HFFc6 (cell line): ENCODE measurements around the gene TRABD2A. TPM values are rescaled to one million over a fixed set of nuclear protein-coding genes. Genes with fewer than 3 reads are reported as not detected.
"Not testable (repeated sequence)": the region's sequence is repeated elsewhere in the genome, so short reads cannot be mapped to it uniquely, and the experiment has no call there.

Experiments used
- DNase-seq: peaks from one replicate; pipeline ENCODE4 v3.0.0-alpha.2; 2018
- H3K27ac Mint-ChIP-seq: 2 replicates; pipeline ENCODE4 v1.8.0; 2020; ENCODE audit warnings: mild to moderate bottlenecking, mixed read lengths
- H3K27me3 Mint-ChIP-seq: 2 replicates; pipeline ENCODE4 v1.8.0; 2021; ENCODE audit warnings: mild to moderate bottlenecking, moderate library complexity, mixed read lengths; ENCODE audit not compliant: insufficient read depth
- H3K36me3 Mint-ChIP-seq: 2 replicates; pipeline ENCODE4 v1.8.0; 2021; ENCODE audit warnings: low read depth, mixed read lengths
- H3K4me1 Mint-ChIP-seq: 2 replicates; pipeline ENCODE4 v1.8.0; 2020; ENCODE audit warnings: low read depth, mixed read lengths
- H3K4me3 Mint-ChIP-seq: 2 replicates; pipeline ENCODE4 v1.8.0; 2020; ENCODE audit warnings: mild to moderate bottlenecking, moderate library complexity, mixed read lengths
- H3K9me3 Mint-ChIP-seq: 2 replicates; pipeline ENCODE4 v1.8.0; 2020; ENCODE audit warnings: mild to moderate bottlenecking, mixed read lengths
- total RNA-seq, 6 experiments: library from RNA; stranded (reverse); fragmentation: NEBNext Ultra II Directional; extraction: Animal tissue kit (Norgen Biotek cat#: 25700); gene quantifications; 2 replicates in 1 of 6; 3 replicates in 5 of 6; pipeline ENCODE4 v1.2.3, GENCODE V29; 2021
- TF ChIP-seq, protein P1 (sequence below): fragments of 200-600 bp; sonication (generic); IDR thresholded peaks from 2 replicates; pipeline ENCODE4 v1.5.0; 2021; ENCODE audit warnings: antibody characterized with exemption, mild to moderate bottlenecking

Gene TRABD2A
- total RNA-seq, 6 experiments from 2014 or later: 13.5 to 46.2 (median 41.9) TPM

DNA sequence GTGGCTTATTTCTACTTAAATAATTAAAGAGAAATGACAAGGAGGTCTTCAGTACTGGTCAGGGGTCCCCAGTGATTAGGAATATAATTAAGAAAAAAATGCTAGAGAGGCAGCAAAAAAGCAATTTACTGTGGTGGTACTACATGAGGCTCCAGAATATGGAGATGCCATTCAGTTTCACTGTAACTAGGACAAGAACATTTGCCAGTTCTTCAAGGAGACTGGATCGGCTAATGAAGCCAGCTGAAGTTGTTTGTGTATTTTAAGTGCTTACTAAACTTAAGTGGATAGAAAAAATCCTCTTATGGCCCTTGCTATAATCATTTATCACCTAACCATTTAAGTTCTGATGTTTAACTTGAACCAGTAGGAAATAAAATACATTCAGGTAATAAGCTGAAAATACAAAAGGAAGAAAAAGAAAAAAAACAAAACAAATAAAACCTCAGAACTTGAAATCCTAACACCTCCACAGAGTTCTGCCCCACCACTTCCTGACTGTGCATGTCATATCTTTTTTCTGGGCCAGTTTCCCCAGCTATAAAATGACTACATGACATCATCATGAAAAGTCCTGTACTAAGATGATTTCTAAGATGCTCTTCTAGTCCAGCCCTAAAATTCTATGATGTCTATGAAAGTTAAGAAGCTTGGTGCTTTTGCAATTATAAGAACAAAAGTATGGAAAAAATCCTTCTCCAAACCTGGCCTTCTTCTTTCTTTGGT, 98.0 kb downstream of the TRABD2A start:
- H3K4me1 Mint-ChIP-seq: peaks cover 27% of the 10 kb centered on the region
- no peaks in the 10 kb centered on the region for H3K9me3 Mint-ChIP-seq
- peaks cover 1% of the 10 kb centered on the region; the same call in 1 of the 2 replicates for H3K27me3 Mint-ChIP-seq
- no peaks in the 10 kb centered on the region for H3K36me3 Mint-ChIP-seq
- TF ChIP-seq, protein P1, sequence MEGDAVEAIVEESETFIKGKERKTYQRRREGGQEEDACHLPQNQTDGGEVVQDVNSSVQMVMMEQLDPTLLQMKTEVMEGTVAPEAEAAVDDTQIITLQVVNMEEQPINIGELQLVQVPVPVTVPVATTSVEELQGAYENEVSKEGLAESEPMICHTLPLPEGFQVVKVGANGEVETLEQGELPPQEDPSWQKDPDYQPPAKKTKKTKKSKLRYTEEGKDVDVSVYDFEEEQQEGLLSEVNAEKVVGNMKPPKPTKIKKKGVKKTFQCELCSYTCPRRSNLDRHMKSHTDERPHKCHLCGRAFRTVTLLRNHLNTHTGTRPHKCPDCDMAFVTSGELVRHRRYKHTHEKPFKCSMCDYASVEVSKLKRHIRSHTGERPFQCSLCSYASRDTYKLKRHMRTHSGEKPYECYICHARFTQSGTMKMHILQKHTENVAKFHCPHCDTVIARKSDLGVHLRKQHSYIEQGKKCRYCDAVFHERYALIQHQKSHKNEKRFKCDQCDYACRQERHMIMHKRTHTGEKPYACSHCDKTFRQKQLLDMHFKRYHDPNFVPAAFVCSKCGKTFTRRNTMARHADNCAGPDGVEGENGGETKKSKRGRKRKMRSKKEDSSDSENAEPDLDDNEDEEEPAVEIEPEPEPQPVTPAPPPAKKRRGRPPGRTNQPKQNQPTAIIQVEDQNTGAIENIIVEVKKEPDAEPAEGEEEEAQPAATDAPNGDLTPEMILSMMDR: no peak
- no peak overlapping the region for H3K4me3 Mint-ChIP-seq
- H3K27ac Mint-ChIP-seq: no peak overlapping the region; the same call in 1 of the 2 replicates
- no peak for DNase-seq

DNA sequence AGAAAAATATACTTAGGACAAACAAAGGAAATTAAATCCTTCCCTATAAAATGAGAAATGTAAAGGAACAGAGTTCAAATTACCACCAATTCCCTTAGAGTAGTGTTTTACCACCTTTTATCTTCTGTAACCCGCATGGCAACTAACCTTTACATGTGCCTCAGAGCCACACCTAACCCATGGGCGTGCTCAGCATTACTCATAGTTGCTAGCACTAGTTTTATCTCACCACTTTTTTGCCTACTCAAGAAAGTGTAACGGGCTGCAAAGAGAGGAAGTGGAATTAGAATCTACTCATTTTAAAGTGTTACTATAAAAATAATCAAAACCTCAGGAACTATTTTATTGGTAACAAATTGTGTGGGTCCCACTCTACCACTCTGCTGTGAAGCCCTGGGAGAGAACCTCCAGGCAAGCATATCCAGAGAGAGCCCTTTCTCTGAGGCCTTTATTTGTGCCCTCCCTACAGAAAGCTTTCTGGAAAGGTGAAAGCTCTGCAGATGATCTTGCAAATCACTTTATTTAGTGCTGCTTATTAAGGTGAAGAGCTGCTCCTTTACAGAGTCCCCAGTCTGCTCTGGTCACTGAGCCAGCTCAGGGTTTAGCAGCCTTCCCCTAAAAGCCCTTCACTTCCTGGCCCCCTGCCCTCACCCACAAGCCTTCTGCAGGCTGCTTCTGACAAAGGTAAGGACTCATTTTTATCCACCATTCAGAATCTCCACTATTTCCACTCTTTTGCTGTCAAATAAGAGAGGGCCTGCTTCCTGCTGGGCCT, 98.8 kb downstream of the TRABD2A start:
- Mint-ChIP-seq H3K27ac (no peak overlapping the region; the same call in 1 of the 2 replicates), H3K4me3 (no peak overlapping the region), H3K36me3 (peaks cover 4% of the 10 kb centered on the region; the same call in 1 of the 2 replicates), H3K27me3 (no peaks in the 10 kb centered on the region), H3K9me3 (no peaks in the 10 kb centered on the region), H3K4me1 (peaks cover 27% of the 10 kb centered on the region)
- TF ChIP-seq, protein P1: no peak
- no peak for DNase-seq

DNA sequence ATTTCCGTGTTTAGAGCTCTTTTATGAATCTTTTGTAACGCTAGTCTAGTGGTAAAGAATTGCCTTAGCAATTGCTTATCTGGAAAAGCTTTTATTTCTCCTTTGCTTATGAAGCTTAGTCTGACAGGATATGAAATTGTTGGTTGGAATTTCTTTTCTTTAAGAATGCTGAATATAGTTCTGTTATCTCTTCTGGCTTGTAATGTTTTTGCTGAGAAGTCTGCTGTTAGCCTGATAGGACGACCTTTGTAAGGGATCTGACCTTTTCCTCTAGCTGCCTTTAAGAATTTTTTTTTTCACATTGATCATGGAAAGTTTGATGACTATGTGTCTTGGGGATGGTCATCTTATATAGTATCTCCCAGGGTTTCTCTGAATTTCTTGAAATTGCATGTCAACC, 101.1 kb downstream of the TRABD2A start:
- TF ChIP-seq, protein P1: no peak
- no peak for DNase-seq

DNA sequence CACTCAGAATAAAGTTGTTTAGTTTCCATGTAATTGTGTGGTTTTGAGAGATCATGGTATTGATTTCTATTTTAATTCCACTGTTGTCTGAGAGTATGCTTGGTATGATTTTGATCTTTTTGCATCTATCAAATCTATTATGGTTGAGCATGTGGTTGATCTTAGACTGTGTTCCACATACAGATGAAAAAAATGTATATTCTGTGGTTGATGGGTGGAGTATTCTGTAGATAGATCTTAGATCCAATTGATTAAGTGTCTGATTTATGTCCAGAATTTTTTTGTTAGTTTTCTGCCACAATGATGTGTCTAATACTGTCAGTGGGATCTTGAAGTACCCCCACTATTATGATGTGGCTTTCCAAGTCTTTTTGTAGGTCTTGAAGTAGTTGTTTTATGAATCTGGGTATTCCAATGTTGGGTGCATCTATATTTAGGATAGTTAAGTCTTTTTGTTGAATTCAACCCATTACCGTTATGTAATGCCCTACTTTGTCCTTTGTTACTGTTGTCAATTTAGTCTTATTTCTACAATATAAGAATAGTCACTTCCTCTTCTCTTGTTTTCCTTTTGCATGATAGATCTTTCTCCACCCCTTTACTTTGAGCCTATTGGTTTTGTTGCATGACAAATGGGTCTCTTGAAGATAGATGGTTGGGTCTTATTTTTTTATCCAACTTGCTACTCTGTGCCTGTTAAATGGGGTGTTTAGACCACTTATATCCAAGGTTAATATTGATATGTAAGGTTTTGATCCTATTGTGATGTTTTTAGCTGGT, 101.8 kb downstream of the TRABD2A start:
- H3K36me3 Mint-ChIP-seq: peaks cover 27% of the 10 kb centered on the region
- H3K4me3 Mint-ChIP-seq: no peak overlapping the region
- H3K27ac Mint-ChIP-seq: no peak overlapping the region
- TF ChIP-seq, protein P1: no peak
- peaks cover 47% of the 10 kb centered on the region for H3K4me1 Mint-ChIP-seq
- DNase-seq: no peak
- no peaks in the 10 kb centered on the region; the same call in 1 of the 2 replicates for H3K27me3 Mint-ChIP-seq
- H3K9me3 Mint-ChIP-seq: peaks cover 20% of the 10 kb centered on the region

More for the DNA sequence above, 101.1 kb downstream of the TRABD2A start:
- peaks cover 47% of the 10 kb centered on the region for H3K4me1 Mint-ChIP-seq
- H3K27ac Mint-ChIP-seq: no peak overlapping the region
- H3K9me3 Mint-ChIP-seq: peaks cover 13% of the 10 kb centered on the region
- peaks cover 20% of the 10 kb centered on the region for H3K36me3 Mint-ChIP-seq
- no peaks in the 10 kb centered on the region; the same call in 1 of the 2 replicates for H3K27me3 Mint-ChIP-seq
- H3K4me3 Mint-ChIP-seq: no peak overlapping the region

DNA sequence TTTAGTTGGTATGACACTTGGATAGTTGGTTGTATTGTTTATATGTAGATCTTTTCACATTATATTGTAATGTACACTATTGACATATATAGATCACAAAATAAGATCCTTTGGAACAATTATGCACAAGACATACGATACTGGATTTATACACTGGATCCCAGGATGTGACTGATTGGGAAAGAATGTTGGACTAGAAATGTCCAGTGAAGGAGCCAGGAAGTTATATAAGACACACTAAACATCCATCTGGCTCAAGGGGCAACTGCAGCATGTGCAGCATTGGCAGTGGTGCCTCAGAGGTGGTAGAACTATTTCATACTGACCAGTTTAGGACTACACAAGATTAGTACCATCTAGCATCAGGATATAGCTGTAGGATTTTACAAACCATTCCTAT, 104.9 kb downstream of the TRABD2A start:
- DNase-seq: no peak
- peaks cover 43% of the 10 kb centered on the region for H3K9me3 Mint-ChIP-seq
- no peaks in the 10 kb centered on the region; the same call in 1 of the 2 replicates for H3K27me3 Mint-ChIP-seq
- H3K4me1 Mint-ChIP-seq: peaks cover 28% of the 10 kb centered on the region
- peaks cover 50% of the 10 kb centered on the region for H3K36me3 Mint-ChIP-seq
- no peak overlapping the region for H3K4me3 Mint-ChIP-seq
- TF ChIP-seq, protein P1: no peak
- peak overlapping the region; percentile 28 for H3K27ac Mint-ChIP-seq

DNA sequence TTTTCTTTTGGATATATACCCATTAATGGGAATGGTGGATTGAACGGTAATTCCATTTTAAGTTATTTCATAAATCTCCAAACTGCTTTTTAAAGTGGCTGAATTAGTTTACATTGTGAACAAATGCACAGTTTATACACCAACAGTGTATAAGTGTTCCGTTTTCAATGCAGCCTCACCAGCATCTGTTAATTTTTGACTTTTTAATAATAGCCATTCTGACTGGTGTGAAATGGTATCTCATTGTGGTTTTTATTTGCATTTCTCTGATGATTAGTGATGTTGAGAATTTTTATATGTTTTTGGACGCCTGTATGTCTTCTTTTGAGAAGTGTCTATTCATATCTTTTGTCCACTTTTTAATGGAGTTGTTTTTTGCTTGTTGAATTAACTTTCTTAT, 107.3 kb downstream of the TRABD2A start:
- Mint-ChIP-seq H3K36me3 (peaks cover 55% of the 10 kb centered on the region), H3K4me1 (peaks cover 20% of the 10 kb centered on the region), H3K9me3 (peaks cover 49% of the 10 kb centered on the region)
- not testable (repeated sequence) for H3K27ac Mint-ChIP-seq, H3K27me3 Mint-ChIP-seq, DNase-seq, H3K4me3 Mint-ChIP-seq
